Measurements from ENCODE around the gene SIRT6. TPM values are rescaled to one million over a fixed set of nuclear protein-coding genes. Genes with fewer than 3 reads are reported as not detected.

Gene SIRT6
- total and polyA plus RNA-seq, 2 of the 4 experiments (the other 2 are of a cell fraction) = 3.9 to 25.3 TPM

DNA sequence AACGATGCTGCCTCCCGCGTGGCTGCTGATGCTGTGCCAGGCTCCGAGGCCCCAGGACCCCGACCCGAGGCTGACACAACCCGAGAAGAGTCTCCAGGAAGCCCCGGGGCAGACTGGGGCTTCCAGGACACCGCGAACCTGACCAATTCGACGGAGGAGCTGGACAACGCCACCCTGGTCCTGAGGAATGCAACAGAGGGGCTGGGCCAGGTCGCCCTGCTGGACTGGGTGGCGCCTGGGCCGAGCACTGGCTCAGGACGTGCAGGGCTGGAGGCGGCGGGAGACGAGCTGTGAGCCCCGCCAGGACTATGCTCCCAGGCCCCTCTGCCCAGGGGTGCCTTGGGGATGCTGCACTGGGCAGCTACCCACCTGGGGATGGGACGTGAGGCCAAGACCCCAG is 10.7 kb downstream of the SIRT6 start:
- Histone ChIP-seq H4K20me1 (ENCODE audit: insufficient read depth, low read length) (peaks cover 12% of the 10 kb centered on the region), H3K79me1 (ENCODE audit: low read depth in 1 of 2, low read length in 2 of 2) (no peaks in the 10 kb centered on the region), H2AK9ac (replicated peaks; ENCODE audit: low read depth, low read length, poor library complexity) (no peak overlapping the region), H3K56ac (ENCODE audit: extremely low read depth, insufficient read depth, low read length) (no peak overlapping the region), H2BK15ac (ENCODE audit: low read depth, low read length) (no peak overlapping the region), H3K18ac (ENCODE audit: low read depth, low read length) (no peak overlapping the region), H2BK20ac (ENCODE audit: low read depth, low read length) (no peak overlapping the region), H4K8ac (ENCODE audit: low read depth in 2 of 2, low read length in 2 of 2) (no peak overlapping the region), H3K4me2 (ENCODE audit: low read depth, low read length) (no peak overlapping the region), H2AFZ (replicated peaks; ENCODE audit: low read length, poor library complexity) (no peak overlapping the region), H3K27me3 (ENCODE audit: control insufficient read depth, insufficient read depth, low read length) (peaks cover 5% of the 10 kb centered on the region; the same call in 1 of the 2 replicates), H3K36me3 (ENCODE audit: control insufficient read depth, insufficient read depth, low read length) (peaks cover 9% of the 10 kb centered on the region; the same call in 1 of the 2 replicates), H3K23ac (ENCODE audit: low read depth, low read length) (no peak overlapping the region), H2AK5ac (ENCODE audit: low read depth, low read length) (no peak overlapping the region), H4K91ac (ENCODE audit: insufficient read depth, low read depth, low read length) (no peak overlapping the region), H3K4me1 (ENCODE audit: control insufficient read depth, insufficient read depth, low read length) (no peaks in the 10 kb centered on the region), H2BK5ac (ENCODE audit: low read depth, low read length, poor library complexity, severe bottlenecking) (no peak overlapping the region), H3K9me3 (ENCODE audit: control insufficient read depth, insufficient read depth, low read length) (no peaks in the 10 kb centered on the region), H3K14ac (replicated peaks; ENCODE audit: low read depth, low read length) (no peak overlapping the region), H3K9ac (ENCODE audit: low read depth, low read length) (no peak overlapping the region), H3K27ac (ENCODE audit: insufficient read depth, low read length) (no peak overlapping the region), H3K4me3 (ENCODE audit: insufficient read depth, low read depth, low read length) (no peak overlapping the region), H4K5ac (ENCODE audit: low read depth, low read length) (no peak overlapping the region), H3K4ac (ENCODE audit: low read depth, low read length) (no peak overlapping the region), H2BK120ac (ENCODE audit: low read depth, low read length) (no peak overlapping the region), H3K9me1 (ENCODE audit: insufficient read depth, low read length) (no peaks in the 10 kb centered on the region)
- intact Hi-C loops (cut with micrococcal nuclease) (no loop called here), in situ Hi-C loops (cut with MboI; ENCODE audit: low sequenced_read_pairs) (no loop called here), dilution Hi-C loops (cut with HindIII; ENCODE audit: low sequenced_read_pairs, unreplicated experiment) (no loop called here)
- no peak for TF ChIP-seq MAFK (IDR thresholded peaks at IDR 0.05; ENCODE audit: low read depth, low read length)
- no peak for TF ChIP-seq RAD21 (IDR thresholded peaks at IDR 0.05; ENCODE audit: low read length)
- TF ChIP-seq RFX5 (IDR thresholded peaks at IDR 0.05; ENCODE audit: low read depth, low read length) = no peak
- no peak for DNase-seq
- no TSS peak for BruUV-seq (replicated peaks)
- ChIA-PET POLR2A (ENCODE audit: unreplicated experiment) (no interaction called here), CTCF (no interaction called here)
- WGBS, 2 experiments (ENCODE audit: extremely low coverage in 2 of 2, insufficient read length in 1 of 2) = 41% methylated on average over 16 of the region's 22 CpGs; no CpG with 5 or more reads in 1 of the 2 experiments
- no peak for ATAC-seq (ENCODE audit: low read depth)
